ENCODE results near the gene ERMN.

ERMN gene

GRCh38 chr2:157329524-157329923 lies 3.9 kb upstream of the ERMN start:
- no peak for DNase-seq

- DNase-seq: peak; percentile 87
Measured at GRCh38 chr2:157327621-157328500, 2.2 kb upstream of the ERMN start.

DNA sequence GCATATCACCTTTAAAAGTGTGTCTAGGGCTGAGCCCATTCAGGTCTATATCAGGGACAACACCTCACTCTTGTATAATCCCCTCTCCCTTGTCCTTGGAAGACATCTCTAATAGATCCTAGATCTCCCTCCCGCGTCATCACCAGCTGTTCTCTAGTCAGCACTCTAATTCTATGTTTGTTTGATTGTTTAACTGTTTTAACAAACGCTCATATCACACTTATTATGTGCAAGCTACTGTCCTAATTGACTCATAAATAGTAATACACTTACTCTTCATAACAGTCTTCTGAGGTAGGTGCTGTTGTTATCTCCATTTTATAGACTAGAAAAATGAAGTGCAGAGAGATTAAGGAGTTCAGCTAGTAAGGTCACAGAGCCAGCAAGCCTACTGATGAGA lies 1.6 kb upstream of the ERMN start:
- DNase-seq: no peak

DNA sequence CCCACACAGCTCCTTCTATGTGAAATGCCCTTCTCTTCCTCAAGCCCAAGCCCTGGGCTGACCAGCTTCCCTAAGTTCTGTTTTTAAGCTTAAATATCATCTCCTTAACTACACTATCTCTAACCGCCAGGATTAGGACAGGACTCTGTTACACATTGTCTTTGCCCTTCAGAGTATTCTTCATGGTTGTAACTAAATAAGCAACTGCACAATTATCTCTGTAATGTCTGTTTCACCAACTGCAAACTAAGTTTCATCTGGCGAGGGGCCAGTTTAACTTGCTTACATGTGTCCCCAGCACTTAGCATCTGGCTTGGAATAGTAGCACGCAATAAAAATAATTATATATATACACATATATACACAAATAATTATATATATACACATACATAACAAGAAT lies 1.1 kb upstream of the ERMN start:
- DNase-seq: no peak

DNA sequence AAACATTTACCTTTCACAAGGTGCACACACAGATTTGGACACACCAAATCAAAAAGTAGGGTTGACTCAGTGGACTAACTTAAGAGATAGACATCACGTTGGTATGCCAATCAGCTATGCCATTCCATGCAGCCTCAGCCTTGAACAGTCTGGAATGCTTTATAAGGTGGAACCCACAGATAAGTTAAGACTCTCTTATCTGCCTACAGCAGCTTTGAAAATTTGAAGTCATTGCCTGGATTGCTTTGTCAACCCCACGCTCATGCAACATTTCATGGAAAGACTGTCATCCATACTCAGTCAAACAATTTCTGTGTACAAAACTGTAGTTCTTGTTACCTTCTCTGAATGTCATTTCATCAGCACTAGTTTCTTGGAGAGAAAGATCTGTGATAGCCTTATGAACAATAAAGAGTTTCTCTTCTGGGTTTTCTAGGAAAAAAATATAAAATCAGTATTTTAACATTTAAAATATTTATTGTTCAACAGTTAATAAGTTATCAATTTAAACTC lies 1.2 kb downstream of the ERMN start:
- DNase-seq: no peak

GRCh38 chr2:157322432-157322831 lies 3.2 kb downstream of the ERMN start:
- no peak for DNase-seq

DNA sequence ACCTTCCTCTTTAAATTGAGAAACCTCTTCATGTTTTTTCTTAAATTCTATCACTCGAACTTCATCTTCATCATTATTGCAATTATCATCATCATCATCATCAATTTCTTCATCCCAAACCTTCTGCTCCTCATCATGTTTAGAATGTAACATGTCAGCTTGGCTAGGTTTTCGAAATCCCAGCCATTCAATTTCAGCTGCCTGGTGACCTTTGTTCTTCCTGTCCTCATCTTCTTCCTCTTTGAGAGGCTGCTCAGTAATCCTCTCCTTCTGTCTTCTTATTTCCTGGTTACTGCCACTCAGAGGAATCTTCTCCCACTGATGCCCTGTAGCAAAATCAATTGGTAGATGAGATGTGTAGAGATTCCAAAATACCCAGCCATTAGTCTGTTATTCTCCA lies 4.2 kb downstream of the ERMN start:
- DNase-seq: no peak

DNA sequence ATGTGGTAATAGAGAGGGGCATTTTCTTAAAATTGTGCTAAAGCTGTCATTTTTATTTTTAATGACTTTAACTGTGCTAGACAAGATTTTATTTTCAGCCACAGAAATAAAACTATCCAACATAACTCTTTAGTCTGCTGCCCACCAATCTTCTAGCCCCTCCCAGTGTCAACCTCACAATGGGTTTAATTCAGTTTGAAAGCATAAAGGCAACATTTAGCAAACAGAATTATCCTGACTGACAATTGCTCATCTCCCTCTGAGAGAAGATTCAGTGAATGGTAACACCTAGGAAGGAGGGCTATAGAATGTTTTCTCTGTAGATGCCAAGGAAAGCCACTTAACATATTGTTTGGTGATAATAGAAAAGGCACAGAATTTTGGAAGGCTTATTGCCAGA lies 5.2 kb downstream of the ERMN start:
- no peak for DNase-seq

DNA sequence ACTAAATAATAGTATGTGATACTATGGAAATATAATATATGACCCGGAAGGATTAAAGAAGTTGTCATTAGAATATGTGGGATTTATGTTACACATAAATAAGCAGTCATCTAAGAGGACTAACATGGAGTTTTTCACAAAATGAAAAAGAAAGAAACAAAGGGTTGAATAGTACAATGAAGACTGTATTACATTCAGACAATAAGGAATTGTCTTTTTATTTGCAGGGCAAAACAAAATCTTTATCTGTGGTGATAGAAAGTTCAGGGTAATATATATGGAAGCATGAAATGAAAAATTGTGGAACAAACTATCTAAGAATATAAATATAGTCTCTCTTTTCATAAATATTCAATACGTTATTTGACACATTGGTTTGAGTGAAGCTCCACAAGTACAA lies 5.8 kb downstream of the ERMN start:
- no peak for DNase-seq

DNA sequence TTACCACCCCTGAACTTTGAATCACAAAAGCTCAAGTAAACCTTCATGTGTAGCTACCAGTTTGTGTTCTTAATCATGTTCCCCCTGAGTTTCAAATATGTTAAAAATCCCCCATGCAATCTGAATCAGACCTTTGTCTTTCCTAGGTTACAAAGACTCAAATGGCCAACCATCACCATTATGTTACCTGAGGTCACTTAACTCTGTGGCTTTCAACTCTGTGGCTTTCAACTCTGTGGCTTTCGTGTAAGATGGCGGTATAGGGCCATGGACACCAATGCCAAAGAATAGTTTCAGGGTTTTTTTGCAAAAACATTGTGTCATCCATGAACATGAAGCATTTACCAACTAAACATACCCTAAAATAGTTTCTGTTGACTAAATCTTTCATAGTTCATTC lies 6.7 kb downstream of the ERMN start:
- no peak for DNase-seq

DNA sequence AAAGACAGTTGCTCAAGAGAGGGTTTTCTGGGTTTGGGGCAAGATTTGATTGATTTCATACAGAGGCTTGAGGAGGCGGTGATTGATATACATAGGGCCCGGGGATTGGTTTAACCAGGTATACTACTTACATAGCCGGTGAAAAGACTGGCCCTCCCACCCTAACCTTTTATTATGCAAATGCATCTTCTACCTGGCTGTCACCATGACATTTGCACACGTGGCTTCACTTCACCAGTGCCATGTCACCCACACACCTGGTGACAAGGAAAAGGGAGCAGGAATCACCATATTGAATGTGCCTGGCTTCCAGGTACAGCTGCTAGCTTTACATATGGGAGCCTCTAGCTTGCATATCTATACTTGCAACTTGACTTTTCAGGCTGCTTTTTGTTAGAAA lies 9.7 kb downstream of the ERMN start:
- no peak for DNase-seq

- DNase-seq: no peak
Measured at GRCh38 chr2:157312866-157313486, 12.6 kb downstream of the ERMN start.

DNA sequence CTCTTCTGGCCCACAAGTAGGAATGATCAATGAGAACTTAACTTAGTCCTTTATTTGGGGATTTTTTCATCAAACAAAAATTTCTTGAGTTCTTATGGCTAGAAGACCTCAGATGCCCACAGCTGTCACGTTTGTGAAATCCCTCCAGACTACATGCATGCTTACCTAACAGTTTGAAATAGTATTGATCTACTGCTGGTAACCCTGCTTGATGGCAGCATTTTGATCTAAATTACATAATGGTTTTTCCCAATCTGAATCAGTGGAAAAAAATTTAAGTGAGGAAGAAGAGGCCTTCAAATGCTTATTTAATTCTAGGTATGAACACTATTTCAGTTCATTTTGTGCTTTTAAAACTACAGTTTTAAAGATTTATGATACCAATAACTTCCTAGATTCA lies 13.9 kb downstream of the ERMN start:
- no peak for DNase-seq

- DNase-seq: no peak
Measured at GRCh38 chr2:157309878-157310277, 15.7 kb downstream of the ERMN start.

DNA sequence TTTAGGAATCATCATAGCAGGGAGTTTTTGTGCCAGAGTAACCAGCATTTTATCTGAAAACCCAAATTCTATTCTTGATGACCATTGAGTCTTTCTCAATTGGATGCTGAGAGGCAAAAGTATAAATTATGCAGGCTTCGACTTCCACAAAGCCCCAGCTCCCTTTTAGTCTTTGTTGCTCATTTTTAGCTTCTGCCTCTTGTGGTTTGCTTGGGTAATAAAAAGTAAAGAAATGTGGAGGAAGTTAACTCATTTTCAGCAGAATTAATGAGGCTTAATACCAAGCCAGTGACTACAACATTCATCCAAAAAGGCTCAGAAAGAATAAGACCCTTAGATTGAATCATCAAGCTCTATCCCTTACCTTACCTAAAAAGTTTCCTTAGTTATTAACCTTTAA lies 18.6 kb downstream of the ERMN start:
- DNase-seq: peak; percentile 6

DNA sequence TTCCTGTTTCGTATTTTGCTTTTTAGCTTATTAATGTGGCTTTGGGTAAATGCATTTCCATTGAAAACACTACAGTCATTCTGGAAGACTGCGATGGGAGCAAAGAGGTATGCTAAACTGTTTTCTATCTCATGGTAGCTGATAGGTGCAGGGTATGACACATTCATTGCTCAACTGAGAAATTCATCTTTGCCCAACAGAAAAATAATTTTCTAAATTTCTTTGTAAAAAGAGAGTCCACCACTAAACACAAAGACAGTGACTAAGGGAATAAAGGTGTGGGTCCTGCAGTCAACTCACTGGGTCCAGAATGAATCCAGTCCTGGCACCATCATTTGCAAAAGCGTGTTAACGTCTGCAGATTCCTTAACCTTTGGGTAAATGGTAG lies 19.9 kb downstream of the ERMN start:
- DNase-seq: no peak

DNA sequence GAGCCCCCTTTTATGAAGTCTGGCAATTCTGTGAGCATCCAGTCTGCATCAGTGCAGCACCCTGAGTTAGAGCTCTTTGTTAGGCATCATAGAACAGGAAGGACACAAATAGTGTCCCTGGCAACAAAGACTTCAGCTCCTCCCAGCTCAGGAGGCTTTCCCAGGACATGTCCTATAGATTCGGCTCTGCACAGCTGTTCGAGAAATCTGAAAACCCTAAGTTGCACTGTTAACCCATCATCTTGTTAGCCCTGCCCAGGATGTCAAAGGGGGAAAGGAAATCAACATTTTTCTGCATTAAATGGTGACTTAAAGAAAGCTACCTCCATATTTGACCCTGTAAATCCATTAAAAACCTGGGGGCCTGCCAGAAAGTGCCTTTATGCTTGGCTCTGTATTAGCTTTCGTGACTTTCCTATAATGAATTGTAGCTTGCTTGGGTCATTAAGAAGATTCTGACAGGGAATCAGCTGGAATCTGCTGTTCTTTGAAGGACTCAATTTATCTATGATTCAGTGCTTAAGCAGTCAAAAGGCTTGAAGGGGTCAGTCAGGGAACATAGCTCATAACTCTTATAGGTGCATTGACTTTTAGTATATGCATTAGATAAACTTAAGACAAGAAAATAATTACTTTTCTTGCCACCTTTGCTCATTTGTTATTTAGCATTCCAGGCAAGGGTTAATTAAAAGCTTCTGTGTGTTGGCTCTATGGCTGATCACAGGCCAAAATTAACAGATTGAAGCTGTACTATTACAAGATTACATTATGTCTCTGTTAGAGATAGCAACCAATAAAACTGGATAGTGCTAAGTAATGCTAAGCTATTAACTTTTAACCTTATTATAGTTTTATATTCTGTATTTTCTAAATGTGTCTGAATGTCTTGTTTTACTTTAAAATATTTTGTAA lies 20.6 kb downstream of the ERMN start:
- DNase-seq: no peak

- DNase-seq: no peak
Measured at GRCh38 chr2:157303612-157304011, 22.0 kb downstream of the ERMN start.

DNA sequence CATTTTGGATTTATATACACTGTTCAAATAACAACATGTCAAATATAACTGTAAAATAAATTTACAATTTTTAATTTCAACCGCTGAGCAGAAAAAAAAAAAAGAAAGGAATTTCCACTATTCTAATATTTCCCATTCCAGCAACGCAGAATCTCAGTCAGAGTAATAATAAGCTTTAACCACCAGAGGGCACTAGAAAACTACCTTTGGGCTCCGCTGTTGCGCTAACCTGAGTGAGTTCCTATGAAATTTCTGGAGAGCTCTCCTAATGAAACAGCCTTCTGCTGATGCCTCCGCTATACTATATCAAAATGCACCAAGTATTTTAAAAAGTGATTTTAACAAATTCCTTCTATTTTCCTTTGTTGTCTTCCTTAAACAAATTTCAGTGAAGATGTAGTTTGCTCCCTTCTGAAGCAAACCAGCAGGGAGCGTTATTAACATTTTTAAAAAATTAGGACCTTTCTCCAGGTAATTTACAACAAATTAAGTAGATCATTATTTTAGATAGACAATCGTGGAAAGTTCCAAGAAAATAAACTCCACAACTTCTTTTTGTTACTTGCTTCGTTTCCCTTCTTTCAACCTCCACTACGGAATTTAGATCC lies 23.0 kb downstream of the ERMN start:
- DNase-seq: peak; percentile 65

DNA sequence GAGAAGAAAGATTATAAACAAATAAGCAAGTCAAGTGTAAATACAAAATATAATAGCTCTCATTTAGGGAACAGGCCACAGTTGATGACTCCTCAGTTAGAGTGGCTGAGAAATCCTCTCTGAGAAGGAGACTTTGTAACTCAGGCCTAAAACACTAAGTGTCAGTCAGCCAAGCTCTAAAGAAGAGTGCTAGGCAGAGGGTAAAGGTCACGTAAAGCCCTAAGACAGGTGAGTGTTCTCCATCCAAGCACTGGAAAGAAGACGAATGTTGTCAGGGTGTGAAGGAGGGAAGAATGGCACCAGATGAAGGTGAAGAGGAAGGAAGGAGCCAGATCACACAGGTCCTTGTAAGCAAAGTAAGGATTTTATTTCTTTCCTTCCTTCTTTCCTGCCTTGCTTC lies 24.3 kb downstream of the ERMN start:
- DNase-seq: no peak

DNA sequence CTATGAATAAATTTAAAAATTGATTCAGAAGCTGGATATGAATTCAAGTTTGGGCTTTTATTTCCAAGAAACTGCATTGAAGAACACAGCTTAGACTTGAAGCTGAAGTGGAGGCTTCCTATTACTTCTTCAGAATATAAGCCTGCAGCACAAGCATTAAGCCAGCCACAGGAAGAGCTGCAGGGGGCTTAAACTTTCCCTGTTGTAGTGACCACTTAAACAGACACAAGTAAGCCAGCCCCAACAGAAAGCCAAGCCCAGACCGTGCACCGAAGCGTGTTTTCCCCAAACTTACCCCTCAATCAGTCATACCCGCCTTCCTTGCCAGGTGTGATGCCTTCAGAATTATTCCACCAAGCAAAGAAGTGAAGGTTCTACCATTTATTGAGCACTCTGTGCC lies 28.7 kb downstream of the ERMN start:
- DNase-seq: no peak

DNA sequence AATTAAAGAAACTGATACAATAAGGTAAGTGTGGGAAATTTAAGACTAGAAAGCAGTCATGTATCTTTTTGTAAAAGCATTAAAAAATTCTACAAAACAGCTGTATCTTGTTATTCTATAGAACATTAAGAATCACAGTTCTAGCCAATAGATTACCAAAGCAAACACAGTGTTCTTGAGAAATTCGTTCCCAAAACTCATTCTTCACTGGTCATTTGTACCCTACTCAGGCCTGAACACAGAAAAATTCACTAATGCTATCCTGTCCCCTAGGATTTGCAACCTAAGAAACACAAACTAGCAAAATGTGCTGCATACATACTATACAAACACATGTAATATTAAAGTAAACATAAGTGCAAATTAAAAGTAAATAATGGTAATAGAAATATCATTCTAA lies 29.1 kb downstream of the ERMN start:
- DNase-seq: no peak

DNA sequence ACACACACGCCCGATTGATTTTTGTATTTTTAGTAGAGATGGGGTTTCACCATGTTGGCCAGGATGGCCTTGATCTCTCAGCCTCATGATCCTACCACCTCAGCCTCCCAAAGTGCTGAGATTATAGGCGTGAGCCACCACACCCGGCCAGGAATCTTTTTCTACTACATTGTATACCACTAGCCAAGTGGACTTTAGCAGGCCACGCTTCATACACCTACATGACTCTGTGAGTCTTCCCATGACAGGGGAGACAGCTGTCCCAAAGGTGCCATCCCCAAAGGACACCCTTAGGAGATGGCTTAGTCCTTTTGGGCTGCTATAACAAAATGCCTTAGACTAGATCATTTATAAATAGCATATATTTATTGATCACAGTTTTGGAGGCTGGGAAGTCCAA lies 32.8 kb downstream of the ERMN start:
- no peak for DNase-seq
